Panc1 (cell line): ENCODE measurements around the gene LASP1. TPM values are rescaled to one million over a fixed set of nuclear protein-coding genes. Genes with fewer than 3 reads are reported as not detected.
"Not testable (repeated sequence)": the region's sequence is repeated elsewhere in the genome, so short reads cannot be mapped to it uniquely, and the experiment has no call there.

Experiments
- ATAC-seq: fragments of 200-7000 bp; cut with Tn5 transposase; 2 replicates; pipeline ENCODE4 v1.9.1; 2020; ENCODE audit warnings: mild to moderate bottlenecking, moderate library complexity
- BruUV-seq: library from RNA; stranded (reverse); fragments of 400-500 nt; replicated peaks from 2 replicates; lab custom pipeline; 2021; lab: Mats Ljungman, UMichigan
- CTCF ChIA-PET: fragments of 300-600 bp; sonication (Branson Sonifier 250); formaldehyde crosslinking; loops from one replicate; lab custom pipeline; 2022; ENCODE audit warnings: antibody characterized with exemption; lab: Charles Lee
- POLR2A ChIA-PET: fragments of 300-600 bp; sonication (Branson Sonifier 250); formaldehyde crosslinking; loops from one replicate; lab custom pipeline; 2022; ENCODE audit warnings: antibody characterized with exemption; lab: Charles Lee
- DNase-seq: peaks from one replicate; pipeline ENCODE4 v3.0.0-alpha.2; 2010; ENCODE audit warnings: low read depth, low spot score
- H3K27ac ChIP-seq: 2 replicates; pipeline ENCODE4 v1.5.1; 2011; ENCODE audit warnings: mild to moderate bottlenecking, low read length, inconsistent platforms
- H3K27me3 ChIP-seq: fragments of 200-500 bp; sonication (Bioruptor generic); 2 replicates; pipeline ENCODE4 v1.6.0; 2014; ENCODE audit warnings: low read length, inconsistent platforms; ENCODE audit not compliant: control insufficient read depth, insufficient read depth
- H3K36me3 ChIP-seq: fragments of 200-500 bp; sonication (Bioruptor generic); 2 replicates; pipeline ENCODE4 v1.5.1; 2014; ENCODE audit warnings: inconsistent platforms, mild to moderate bottlenecking, low read length, moderate library complexity; ENCODE audit not compliant: control insufficient read depth, insufficient read depth
- H3K4me1 ChIP-seq: 2 replicates; pipeline ENCODE4 v1.5.1; 2011; ENCODE audit warnings: inconsistent platforms, mild to moderate bottlenecking, low read length, moderate library complexity; ENCODE audit not compliant: control insufficient read depth, insufficient read depth
- H3K4me3 ChIP-seq, 2 experiments: 2 replicates each; pipeline ENCODE4 v1.5.1; 2011 to 2012; ENCODE audit warnings: low read depth in 2 of 2, low read length in 2 of 2, mild to moderate bottlenecking in 2 of 2, inconsistent platforms in 1 of 2, moderate library complexity in 1 of 2
- H3K9me3 ChIP-seq: fragments of 200-500 bp; sonication (Bioruptor generic); 2 replicates; pipeline ENCODE4 v1.5.1; 2014; ENCODE audit warnings: low read depth, mild to moderate bottlenecking, inconsistent platforms, low read length, moderate library complexity; ENCODE audit not compliant: control insufficient read depth, insufficient read depth
- POLR2AphosphoS5 ChIP-seq: IDR thresholded peaks from 2 replicates; pipeline ENCODE4 v1.6.1; 2012; ENCODE audit warnings: mild to moderate bottlenecking, low read depth, low read length, moderate library complexity
- TCF7L2 ChIP-seq: IDR thresholded peaks from 2 replicates; pipeline ENCODE4 v1.6.1; 2011; ENCODE audit warnings: mild to moderate bottlenecking, low read depth, low read length, inconsistent platforms
- in situ Hi-C: cut with HindIII; loops from 2 replicates; pipeline ENCODE4 v1.10.0; 2016; ENCODE audit warnings: low sequenced_read_pairs, low pct_unique_long_range_greater_than_20kb
- intact Hi-C: fragments of 100-400 bp; cut with micrococcal nuclease; formaldehyde crosslinking; loops from one replicate; pipeline ENCODE4 v1.10.0; 2022; ENCODE audit not compliant: unreplicated experiment
- total RNA-seq: library from RNA; stranded (reverse); gene quantifications from one replicate; pipeline ENCODE4 v1.2.1, GENCODE V29; 2021; ENCODE audit not compliant: unreplicated experiment
- TF ChIP-seq, protein P1 (sequence below), 2 experiments: IDR thresholded peaks; 2 replicates each; pipeline ENCODE4 v1.6.1; 2011 to 2012; ENCODE audit warnings: low read depth in 2 of 2, control low read depth in 1 of 2, low read length in 1 of 2, mild to moderate bottlenecking in 1 of 2, moderate library complexity in 1 of 2; ENCODE audit not compliant: insufficient read depth in 1 of 2
- TF ChIP-seq, protein P2 (sequence below): fragments of 450-650 bp; IDR thresholded peaks from 2 replicates; pipeline ENCODE4 v1.5.1; 2017; ENCODE audit warnings: mild to moderate bottlenecking

LASP1 gene
- total RNA-seq, 1 experiment from 2014 or later = 112 TPM

DNA sequence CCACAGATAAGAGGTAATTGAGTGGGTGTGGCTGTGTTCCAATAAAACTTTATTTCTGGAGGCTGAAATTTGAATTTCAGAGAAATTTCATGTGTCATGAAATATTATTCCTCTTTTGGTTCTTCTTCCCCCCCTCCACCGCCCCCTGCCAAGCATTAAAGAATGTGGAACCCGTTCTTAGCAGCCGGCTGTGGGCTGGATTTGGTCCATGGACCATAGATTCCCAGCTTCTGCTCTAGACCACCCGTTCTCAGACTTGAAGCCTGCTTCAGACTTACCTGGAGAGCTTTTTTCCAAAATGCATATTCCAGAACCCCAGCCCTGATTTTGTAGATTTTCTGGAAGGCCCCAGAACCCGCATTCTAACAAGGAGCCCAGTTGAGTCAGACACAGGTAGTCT, 40.5 kb downstream of the LASP1 start:
- ATAC-seq (no peak), DNase-seq (no peak)
- no peaks in the 10 kb centered on the region for H3K27me3 ChIP-seq
- in situ Hi-C loops (no loop called here), intact Hi-C loops (no loop called here)
- CTCF ChIA-PET = no interaction called here
- TF ChIP-seq TCF7L2 = no peak
- no peak overlapping the region for H3K4me3 ChIP-seq
- POLR2A ChIA-PET = no interaction called here
- no peaks in the 10 kb centered on the region for H3K9me3 ChIP-seq
- no TSS peak for BruUV-seq
- H3K4me1 ChIP-seq = no peaks in the 10 kb centered on the region
- H3K36me3 ChIP-seq = no peaks in the 10 kb centered on the region
- H3K27ac ChIP-seq = no peak overlapping the region

DNA sequence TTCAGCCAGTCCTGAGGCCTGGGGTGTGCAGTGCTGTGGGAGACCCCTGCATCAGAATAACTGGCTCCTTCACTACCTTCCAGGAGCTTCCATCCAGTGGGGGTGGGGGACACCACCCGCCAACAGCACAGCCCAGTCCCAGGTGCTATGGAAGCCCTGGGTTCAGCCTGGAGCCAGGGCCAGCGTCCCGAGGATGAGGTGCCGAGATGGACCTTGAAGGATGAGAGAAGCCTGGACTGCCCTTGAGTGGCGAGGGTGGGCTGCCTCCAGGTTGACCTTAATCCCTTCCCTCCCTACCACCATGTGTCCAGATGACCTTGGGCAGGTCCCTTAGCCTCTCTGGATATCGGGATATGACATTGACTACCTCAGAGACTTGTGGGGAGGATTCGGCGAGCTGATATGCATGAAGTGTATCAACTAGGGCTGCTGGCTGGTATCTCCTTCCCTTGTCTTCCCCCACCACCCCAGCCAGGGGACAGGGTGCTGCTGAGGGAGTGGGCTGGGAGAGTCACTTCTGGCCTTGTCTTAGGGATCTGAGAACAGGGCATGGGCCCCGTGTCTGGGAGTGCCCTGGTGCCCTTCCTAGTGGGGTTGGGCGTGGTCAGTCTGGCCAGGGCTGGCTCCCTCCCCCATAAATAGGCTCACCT, 41.3 kb downstream of the LASP1 start:
- ChIA-PET POLR2A (no interaction called here), CTCF (no interaction called here)
- no peak for DNase-seq
- Histone ChIP-seq H3K27ac (no peak overlapping the region), H3K36me3 (no peaks in the 10 kb centered on the region), H3K9me3 (no peaks in the 10 kb centered on the region), H3K27me3 (no peaks in the 10 kb centered on the region), H3K4me1 (no peaks in the 10 kb centered on the region), H3K4me3 (no peak overlapping the region)
- intact Hi-C loops (no loop called here), in situ Hi-C loops (no loop called here)
- no TSS peak for BruUV-seq
- ATAC-seq = no peak
- TF ChIP-seq POLR2AphosphoS5 (no peak), TCF7L2 (no peak)
- TF ChIP-seq, protein P1, sequence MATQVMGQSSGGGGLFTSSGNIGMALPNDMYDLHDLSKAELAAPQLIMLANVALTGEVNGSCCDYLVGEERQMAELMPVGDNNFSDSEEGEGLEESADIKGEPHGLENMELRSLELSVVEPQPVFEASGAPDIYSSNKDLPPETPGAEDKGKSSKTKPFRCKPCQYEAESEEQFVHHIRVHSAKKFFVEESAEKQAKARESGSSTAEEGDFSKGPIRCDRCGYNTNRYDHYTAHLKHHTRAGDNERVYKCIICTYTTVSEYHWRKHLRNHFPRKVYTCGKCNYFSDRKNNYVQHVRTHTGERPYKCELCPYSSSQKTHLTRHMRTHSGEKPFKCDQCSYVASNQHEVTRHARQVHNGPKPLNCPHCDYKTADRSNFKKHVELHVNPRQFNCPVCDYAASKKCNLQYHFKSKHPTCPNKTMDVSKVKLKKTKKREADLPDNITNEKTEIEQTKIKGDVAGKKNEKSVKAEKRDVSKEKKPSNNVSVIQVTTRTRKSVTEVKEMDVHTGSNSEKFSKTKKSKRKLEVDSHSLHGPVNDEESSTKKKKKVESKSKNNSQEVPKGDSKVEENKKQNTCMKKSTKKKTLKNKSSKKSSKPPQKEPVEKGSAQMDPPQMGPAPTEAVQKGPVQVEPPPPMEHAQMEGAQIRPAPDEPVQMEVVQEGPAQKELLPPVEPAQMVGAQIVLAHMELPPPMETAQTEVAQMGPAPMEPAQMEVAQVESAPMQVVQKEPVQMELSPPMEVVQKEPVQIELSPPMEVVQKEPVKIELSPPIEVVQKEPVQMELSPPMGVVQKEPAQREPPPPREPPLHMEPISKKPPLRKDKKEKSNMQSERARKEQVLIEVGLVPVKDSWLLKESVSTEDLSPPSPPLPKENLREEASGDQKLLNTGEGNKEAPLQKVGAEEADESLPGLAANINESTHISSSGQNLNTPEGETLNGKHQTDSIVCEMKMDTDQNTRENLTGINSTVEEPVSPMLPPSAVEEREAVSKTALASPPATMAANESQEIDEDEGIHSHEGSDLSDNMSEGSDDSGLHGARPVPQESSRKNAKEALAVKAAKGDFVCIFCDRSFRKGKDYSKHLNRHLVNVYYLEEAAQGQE (IDR thresholded peaks at IDR 0.05; ENCODE audit: insufficient read depth in 1 of 2, low read depth in 2 of 2, low read length in 1 of 2) = no peak
- TF ChIP-seq, protein P2, sequence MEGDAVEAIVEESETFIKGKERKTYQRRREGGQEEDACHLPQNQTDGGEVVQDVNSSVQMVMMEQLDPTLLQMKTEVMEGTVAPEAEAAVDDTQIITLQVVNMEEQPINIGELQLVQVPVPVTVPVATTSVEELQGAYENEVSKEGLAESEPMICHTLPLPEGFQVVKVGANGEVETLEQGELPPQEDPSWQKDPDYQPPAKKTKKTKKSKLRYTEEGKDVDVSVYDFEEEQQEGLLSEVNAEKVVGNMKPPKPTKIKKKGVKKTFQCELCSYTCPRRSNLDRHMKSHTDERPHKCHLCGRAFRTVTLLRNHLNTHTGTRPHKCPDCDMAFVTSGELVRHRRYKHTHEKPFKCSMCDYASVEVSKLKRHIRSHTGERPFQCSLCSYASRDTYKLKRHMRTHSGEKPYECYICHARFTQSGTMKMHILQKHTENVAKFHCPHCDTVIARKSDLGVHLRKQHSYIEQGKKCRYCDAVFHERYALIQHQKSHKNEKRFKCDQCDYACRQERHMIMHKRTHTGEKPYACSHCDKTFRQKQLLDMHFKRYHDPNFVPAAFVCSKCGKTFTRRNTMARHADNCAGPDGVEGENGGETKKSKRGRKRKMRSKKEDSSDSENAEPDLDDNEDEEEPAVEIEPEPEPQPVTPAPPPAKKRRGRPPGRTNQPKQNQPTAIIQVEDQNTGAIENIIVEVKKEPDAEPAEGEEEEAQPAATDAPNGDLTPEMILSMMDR = no peak

DNA sequence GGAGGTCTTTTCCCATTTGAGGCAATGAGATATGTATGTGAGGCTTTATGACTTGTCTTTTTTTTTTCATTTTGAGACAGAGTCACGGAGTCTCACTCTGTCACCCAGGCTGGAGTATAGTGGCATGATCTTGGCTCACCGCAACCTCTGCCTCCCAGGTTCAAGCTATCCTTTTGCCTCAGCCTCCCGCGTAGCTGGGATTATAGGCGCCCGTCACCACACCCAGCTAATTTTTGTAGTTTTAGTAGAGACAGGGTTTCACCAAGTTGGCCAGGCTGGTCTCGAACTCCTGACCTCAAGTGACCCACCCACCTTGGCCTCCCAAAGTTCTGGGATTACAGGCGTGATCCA, 41.8 kb downstream of the LASP1 start:
- H3K27me3 ChIP-seq, ATAC-seq, H3K9me3 ChIP-seq, intact Hi-C loops, H3K4me3 ChIP-seq, CTCF ChIA-PET, H3K36me3 ChIP-seq, POLR2A ChIA-PET, BruUV-seq, in situ Hi-C loops, H3K27ac ChIP-seq, DNase-seq, H3K4me1 ChIP-seq: not testable (repeated sequence)
